LoVo (cell line): ENCODE measurements around the gene NEAT1.
"Not testable (repeated sequence)": the region's sequence is repeated elsewhere in the genome, so short reads cannot be mapped to it uniquely, and the experiment has no call there.

Experiments used
- DNase-seq: peaks from one replicate; pipeline ENCODE4 v3.0.0-alpha.2; 2016; ENCODE audit warnings: low spot score

The NEAT1 gene

GRCh38 chr11:65410936-65411680, 11.5 kb upstream of the NEAT1 start:
- DNase-seq, result no peak

GRCh38 chr11:65411681-65412070, 10.9 kb upstream of the NEAT1 start:
- no peak for DNase-seq

GRCh38 chr11:65412271-65413076, 10.1 kb upstream of the NEAT1 start:
- DNase-seq, result no peak

GRCh38 chr11:65413077-65413664, 9.4 kb upstream of the NEAT1 start:
- not testable (repeated sequence) for DNase-seq

GRCh38 chr11:65414776-65415498, 7.7 kb upstream of the NEAT1 start:
- DNase-seq, result no peak

- DNase-seq, result no peak
Observed at GRCh38 chr11:65415499-65416340, 6.9 kb upstream of the NEAT1 start.

GRCh38 chr11:65416341-65416824, 6.2 kb upstream of the NEAT1 start:
- peak; percentile 91 for DNase-seq

- DNase-seq, result peak; percentile 36
Observed at GRCh38 chr11:65416841-65417701, 5.5 kb upstream of the NEAT1 start.

GRCh38 chr11:65417702-65418430, 4.7 kb upstream of the NEAT1 start:
- no peak for DNase-seq

GRCh38 chr11:65418431-65418680, 4.2 kb upstream of the NEAT1 start:
- no peak for DNase-seq

- peak; percentile 93 for DNase-seq
Observed at GRCh38 chr11:65418681-65419459, 3.7 kb upstream of the NEAT1 start.

GRCh38 chr11:65419460-65419771, 3.2 kb upstream of the NEAT1 start:
- DNase-seq, result no peak

GRCh38 chr11:65419772-65420481, 2.7 kb upstream of the NEAT1 start:
- DNase-seq, result peak; percentile 95

GRCh38 chr11:65420506-65420905, 2.1 kb upstream of the NEAT1 start:
- DNase-seq, result no peak

GRCh38 chr11:65420979-65421793, 1.4 kb upstream of the NEAT1 start:
- peak; percentile 96 for DNase-seq

GRCh38 chr11:65421794-65422632, 585 bp upstream of the NEAT1 start:
- peak; percentile 96 for DNase-seq
